Upper lobe of right lung (tissue), 1 donor: ENCODE results near the gene MAML3. TPM values are rescaled to one million over a fixed set of nuclear protein-coding genes. Genes with fewer than 3 reads are reported as not detected.

Source experiments
- ATAC-seq: fragments of 200-7000 bp; cut with Tn5 transposase; one replicate; pipeline ENCODE4 v1.9.1; 2020; ENCODE audit warnings: mild to moderate bottlenecking, moderate library complexity
- DNase-seq: peaks from one replicate; pipeline ENCODE4 v3.0.0-alpha.2; 2020
- H3K27ac ChIP-seq: fragments of 200-600 bp; one replicate; pipeline ENCODE4 v1.8.0; 2022
- H3K27me3 ChIP-seq: fragments of 200-600 bp; one replicate; pipeline ENCODE4 v1.8.0; 2022; ENCODE audit warnings: mild to moderate bottlenecking
- H3K36me3 ChIP-seq: fragments of 200-600 bp; one replicate; pipeline ENCODE4 v1.8.0; 2022
- H3K4me1 ChIP-seq: fragments of 200-600 bp; one replicate; pipeline ENCODE4 v1.8.0; 2022
- H3K4me3 ChIP-seq: fragments of 200-600 bp; one replicate; pipeline ENCODE4 v1.8.0; 2022; ENCODE audit warnings: mild to moderate bottlenecking
- H3K9me3 ChIP-seq: fragments of 200-600 bp; one replicate; pipeline ENCODE4 v1.8.0; 2022
- intact Hi-C: fragments of 100-400 bp; cut with DNase I; formaldehyde crosslinking; loops from one replicate; pipeline ENCODE4 v1.11.0; 2022
- total RNA-seq: library from RNA; stranded (reverse); fragmentation: NEBNext Ultra II Directional; extraction: Animal tissue kit (Norgen Biotek cat#: 25700); gene quantifications from one replicate; pipeline ENCODE4 v1.2.1, GENCODE V29; 2021
- TF ChIP-seq, protein P1 (sequence below): fragments of 200-600 bp; IDR thresholded peaks from one replicate; pipeline ENCODE4 v1.8.0; 2022; ENCODE audit warnings: antibody characterized with exemption
- donor health status: DM: no; HTN: yes; CAD: no; lungs with severe emphysema.

Gene MAML3
- total RNA-seq, 1 donor from 2014 or later, result 13.1 TPM

GRCh38 chr4:140135529-140136088 lies 18.4 kb downstream of the MAML3 start:
- DNase-seq (peak; percentile 69), ATAC-seq (no peak)
- no peaks in the 10 kb centered on the region for H3K36me3 ChIP-seq
- peaks cover 21% of the 10 kb centered on the region for H3K4me1 ChIP-seq
- intact Hi-C loops, result no loop called here
- H3K9me3 ChIP-seq, result no peaks in the 10 kb centered on the region
- no peaks in the 10 kb centered on the region for H3K27me3 ChIP-seq
- H3K4me3 ChIP-seq, result no peak overlapping the region
- TF ChIP-seq, protein P1, sequence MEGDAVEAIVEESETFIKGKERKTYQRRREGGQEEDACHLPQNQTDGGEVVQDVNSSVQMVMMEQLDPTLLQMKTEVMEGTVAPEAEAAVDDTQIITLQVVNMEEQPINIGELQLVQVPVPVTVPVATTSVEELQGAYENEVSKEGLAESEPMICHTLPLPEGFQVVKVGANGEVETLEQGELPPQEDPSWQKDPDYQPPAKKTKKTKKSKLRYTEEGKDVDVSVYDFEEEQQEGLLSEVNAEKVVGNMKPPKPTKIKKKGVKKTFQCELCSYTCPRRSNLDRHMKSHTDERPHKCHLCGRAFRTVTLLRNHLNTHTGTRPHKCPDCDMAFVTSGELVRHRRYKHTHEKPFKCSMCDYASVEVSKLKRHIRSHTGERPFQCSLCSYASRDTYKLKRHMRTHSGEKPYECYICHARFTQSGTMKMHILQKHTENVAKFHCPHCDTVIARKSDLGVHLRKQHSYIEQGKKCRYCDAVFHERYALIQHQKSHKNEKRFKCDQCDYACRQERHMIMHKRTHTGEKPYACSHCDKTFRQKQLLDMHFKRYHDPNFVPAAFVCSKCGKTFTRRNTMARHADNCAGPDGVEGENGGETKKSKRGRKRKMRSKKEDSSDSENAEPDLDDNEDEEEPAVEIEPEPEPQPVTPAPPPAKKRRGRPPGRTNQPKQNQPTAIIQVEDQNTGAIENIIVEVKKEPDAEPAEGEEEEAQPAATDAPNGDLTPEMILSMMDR, result no peak
- no peak overlapping the region for H3K27ac ChIP-seq

GRCh38 chr4:140134746-140135425 lies 19.1 kb downstream of the MAML3 start:
- no peak for DNase-seq
- intact Hi-C loops, result no loop called here

DNA sequence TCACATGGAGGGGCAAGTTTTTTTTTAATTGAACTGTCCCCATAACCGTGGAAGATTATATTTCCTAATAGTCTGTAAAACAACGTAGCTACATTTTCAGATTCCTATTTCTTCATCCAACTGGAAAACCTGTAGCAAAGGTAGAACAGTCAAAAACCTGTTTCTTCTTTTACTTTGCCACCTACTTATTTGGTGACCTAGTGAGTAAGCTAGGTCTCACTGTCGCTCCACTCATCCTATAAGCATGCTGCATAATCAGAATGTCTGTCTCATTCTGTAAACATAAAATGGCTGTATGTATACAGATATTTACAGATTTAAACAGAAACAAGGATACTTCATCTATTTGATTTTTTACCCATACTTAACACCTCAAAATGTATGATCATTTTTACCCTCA lies 20.4 kb downstream of the MAML3 start:
- TF ChIP-seq, protein P1, result no peak
- no peaks in the 10 kb centered on the region for H3K9me3 ChIP-seq
- no peak for ATAC-seq
- no peak overlapping the region for H3K27ac ChIP-seq
- peaks cover 21% of the 10 kb centered on the region for H3K4me1 ChIP-seq
- H3K36me3 ChIP-seq, result no peaks in the 10 kb centered on the region
- H3K27me3 ChIP-seq, result no peaks in the 10 kb centered on the region
- DNase-seq, result no peak
- H3K4me3 ChIP-seq, result no peak overlapping the region
- intact Hi-C loops, result no loop called here

More at GRCh38 chr4:140134746-140135425, 19.1 kb downstream of the MAML3 start:
- Histone ChIP-seq H3K36me3 (no peaks in the 10 kb centered on the region), H3K27me3 (no peaks in the 10 kb centered on the region), H3K4me3 (no peak overlapping the region), H3K4me1 (peaks cover 21% of the 10 kb centered on the region), H3K9me3 (no peaks in the 10 kb centered on the region), H3K27ac (no peak overlapping the region)
- TF ChIP-seq, protein P1, result no peak
- no peak for ATAC-seq

DNA sequence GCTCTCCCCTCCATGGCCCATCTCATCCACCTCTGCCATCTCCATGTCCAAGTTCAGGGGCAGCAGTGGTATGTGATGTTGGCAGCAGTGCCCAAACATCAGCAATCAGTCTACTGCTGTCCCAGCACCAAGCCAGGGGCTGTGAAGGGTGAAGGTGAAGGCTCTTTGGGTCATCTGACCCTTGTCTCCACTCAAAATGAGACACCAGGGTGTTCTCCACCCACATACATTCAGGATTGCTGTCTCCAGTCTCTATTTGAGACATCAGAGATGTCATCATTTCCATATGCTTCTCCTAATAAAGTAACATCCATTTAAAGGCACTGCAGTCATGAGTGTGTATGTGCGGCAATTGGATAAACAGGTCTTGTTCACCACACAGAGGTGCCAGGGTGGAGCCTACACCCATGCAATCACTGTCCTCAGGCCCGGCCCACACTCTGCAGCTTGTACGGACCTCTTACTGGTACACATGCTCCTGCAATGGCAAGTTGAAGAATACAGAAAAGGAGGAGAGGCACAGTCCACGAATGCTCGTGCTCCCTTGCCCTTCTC lies 22.2 kb downstream of the MAML3 start:
- Histone ChIP-seq H3K4me3 (no peak overlapping the region), H3K27me3 (no peaks in the 10 kb centered on the region), H3K36me3 (no peaks in the 10 kb centered on the region), H3K4me1 (peaks cover 13% of the 10 kb centered on the region), H3K9me3 (no peaks in the 10 kb centered on the region), H3K27ac (no peak overlapping the region)
- DNase-seq, result no peak
- ATAC-seq, result peak; percentile 48
- intact Hi-C loops, result no loop called here
- TF ChIP-seq, protein P1, result no peak

DNA sequence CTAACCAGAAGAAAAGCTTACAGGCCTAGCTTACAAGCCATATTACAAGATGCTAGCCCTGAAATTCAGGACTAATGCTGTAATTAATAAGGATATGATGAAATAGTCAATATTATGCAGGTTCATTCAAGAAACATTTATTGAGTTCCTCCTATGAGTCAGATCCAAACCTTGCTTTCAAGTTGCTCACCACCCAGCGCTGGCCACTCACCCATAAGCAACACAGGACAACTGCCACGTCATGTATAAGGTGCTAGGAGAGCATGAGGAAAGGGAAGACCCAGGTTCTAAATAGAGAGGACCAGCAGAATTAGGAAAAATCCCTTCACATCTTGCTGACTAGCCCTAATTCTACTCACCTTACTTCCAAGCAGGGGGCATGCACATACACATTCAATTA lies 23.3 kb downstream of the MAML3 start:
- H3K4me3 ChIP-seq, result no peak overlapping the region
- no peaks in the 10 kb centered on the region for H3K9me3 ChIP-seq
- TF ChIP-seq, protein P1, result no peak
- no peaks in the 10 kb centered on the region for H3K36me3 ChIP-seq
- H3K27me3 ChIP-seq, result no peaks in the 10 kb centered on the region
- ATAC-seq (peak; percentile 60), DNase-seq (no peak)
- H3K27ac ChIP-seq, result no peak overlapping the region
- intact Hi-C loops, result no loop called here
- peaks cover 7% of the 10 kb centered on the region for H3K4me1 ChIP-seq
